ENCODE results near the gene ZBTB8OS. TPM values are rescaled to one million over a fixed set of nuclear protein-coding genes. Genes with fewer than 3 reads are reported as not detected.

Gene ZBTB8OS
- total and polyA plus RNA-seq, 2 of the 8 experiments (the other 6 are each of a cell fraction or from before 2014, with no cell fraction given), result 68.0 to 74.2 TPM

DNA sequence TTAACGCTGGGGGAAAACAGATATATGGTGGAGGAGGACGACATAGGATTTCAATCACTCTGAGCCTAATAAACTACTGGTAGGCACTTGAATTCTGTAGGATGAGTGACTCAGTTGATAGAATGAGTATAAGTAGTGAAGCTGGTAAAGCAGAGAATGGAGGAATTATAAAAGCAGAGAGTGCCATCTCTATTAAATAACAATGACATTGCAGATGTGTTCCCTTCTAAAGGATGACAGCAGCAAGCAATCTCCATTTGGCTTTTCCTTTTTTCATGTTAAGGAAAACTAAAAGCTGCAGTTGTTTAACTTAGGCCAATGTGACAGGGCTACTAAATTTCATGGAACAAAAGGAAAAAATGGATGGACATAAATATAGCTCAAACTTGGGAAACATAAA lies 17.5 kb downstream of the ZBTB8OS start:
- Histone ChIP-seq H3K9ac (replicated peaks in 1 of 4; ENCODE audit: extremely low read depth in 1 of 4, low read depth in 3 of 4, low read length in 3 of 4) (peak overlapping the region in 1 of 4 experiments; percentile 40; a peak in 1 of 7 replicates), H3K56ac (replicated peaks; ENCODE audit: insufficient read length, low read depth, low read length) (no peak overlapping the region), H3K9me3 (ENCODE audit: insufficient read depth in 2 of 2, low read depth in 1 of 2, low read length in 1 of 2) (no peaks in the 10 kb centered on the region), H2BK20ac (ENCODE audit: low read length) (0 out of 2 replicates have a peak overlapping the region, but pooled peaks have one; percentile 13), H3K36me3 (ENCODE audit: control insufficient read depth in 2 of 4, insufficient read depth in 4 of 4, low read length in 3 of 4) (peaks cover 0 to 32% (median 3%) of the 10 kb centered on the region in 4 experiments; a peak in 5 of 8 replicates), H2BK120ac (replicated peaks; ENCODE audit: low read depth, low read length) (peak overlapping the region; percentile 55), H2AK5ac (ENCODE audit: low read depth, low read length) (no peak overlapping the region), H4K20me1 (replicated peaks in 1 of 2; ENCODE audit: control insufficient read depth in 1 of 2, insufficient read depth in 2 of 2, low read length in 2 of 2) (no peaks in the 10 kb centered on the region), H3K23ac (ENCODE audit: insufficient read length) (no peak overlapping the region), H4K5ac (ENCODE audit: insufficient read length, low read depth, low read length) (no peak overlapping the region), H3K4me3 (ENCODE audit: extremely low read depth in 1 of 4, insufficient read depth in 2 of 4, low read depth in 3 of 4, low read length in 4 of 4) (peak overlapping the region in 1 of 4 experiments; percentile 8; a peak in 1 of 8 replicates), H4K8ac (ENCODE audit: extremely low read depth, insufficient read depth, low read length) (no peak overlapping the region), H3K23me2 (ENCODE audit: low read depth, low read length) (peaks cover 2% of the 10 kb centered on the region; the same call in 1 of the 2 replicates), H3K18ac (ENCODE audit: extremely low read depth, low read length) (no peak overlapping the region), H3K14ac (ENCODE audit: insufficient read length) (no peak overlapping the region), H3K79me2 (ENCODE audit: control insufficient read depth in 1 of 2, insufficient read depth in 2 of 2, low read length in 2 of 2) (peaks cover 0 to 21% of the 10 kb centered on the region in 2 experiments; a peak in 2 of 4 replicates), H2BK5ac (ENCODE audit: low read depth, low read length) (no peak overlapping the region; the same call in 1 of the 2 replicates), H3K27ac (ENCODE audit: low read depth, low read length) (no peak overlapping the region), H4K91ac (replicated peaks; ENCODE audit: insufficient read length, low read length) (no peak overlapping the region), H3K4me1 (replicated peaks in 1 of 4; ENCODE audit: control insufficient read depth in 3 of 4, insufficient read depth in 4 of 4, low read length in 3 of 4) (peaks cover 8 to 21% (median 17%) of the 10 kb centered on the region in 4 experiments), H3K27me3 (replicated peaks in 1 of 4; ENCODE audit: control insufficient read depth in 3 of 4, extremely low read depth in 1 of 4, insufficient read depth in 3 of 4, low read length in 3 of 4) (no peaks in the 10 kb centered on the region), H2BK15ac (ENCODE audit: low read length) (no peak overlapping the region), H3K4me2 (ENCODE audit: insufficient read depth in 1 of 2, low read depth in 2 of 2, low read length in 2 of 2) (peak overlapping the region; percentile 43 to 56), H3K79me1 (ENCODE audit: low read depth, low read length) (no peaks in the 10 kb centered on the region; the same call in 1 of the 2 replicates), H3K4ac (replicated peaks; ENCODE audit: insufficient read length, low read depth, low read length) (peak overlapping the region; percentile 32), H2BK12ac (ENCODE audit: low read depth, low read length) (no peak overlapping the region), H2AFZ (ENCODE audit: low read length) (no peak overlapping the region)
- no peak for DNase-seq (ENCODE audit: low read depth in 1 of 2, low spot score in 2 of 2)
- CTCF ChIA-PET (ENCODE audit: partially characterized antibody), result interaction anchor here (0.8 to 1.9 kb wide), 3 partner anchors 13 to 142 kb away, joined by 3 to 7 read pairs (median 6); no protein-coding TSS in a partner anchor
- WGBS, 2 experiments (ENCODE audit: extremely low coverage in 1 of 2, insufficient coverage in 1 of 2, insufficient read length in 1 of 2, insufficient replicate concordance in 2 of 2, low coverage in 1 of 2, low lambda C conversion rate in 2 of 2, missing lambda C conversion rate in 1 of 2), result 48% methylated on average over 2 of the region's 2 CpGs; no CpG with 5 or more reads in 1 of the 2 experiments
- TF ChIP-seq KDM5A (IDR thresholded peaks at IDR 0.05; ENCODE audit: low read length), result no peak
- 0 out of 4 replicates have a peak, but pooled peaks of 1 of the 2 experiments have one; percentile 40 for TF ChIP-seq SIN3A (conservative IDR thresholded peaks at IDR 0.05 in 1 of 2, IDR thresholded peaks at IDR 0.05 in 1 of 2; ENCODE audit: low read depth in 1 of 2, low read length in 2 of 2)
- FAIRE-seq, result no peak
- POLR2A ChIA-PET (ENCODE audit: partially characterized antibody), result interaction anchor here (0.6 to 1.7 kb wide), 8 partner anchors 10 to 235 kb away, joined by 3 to 6 read pairs (median 4); partner anchors contain the start of gene RBBP4

Measured in H1 (cell line).